Retinal pigment epithelial cell (primary cell): ENCODE measurements around the gene SLC22A5.

Source experiments
- DNase-seq: peaks from one replicate; pipeline ENCODE4 v3.0.0-alpha.2; 2010; ENCODE audit warnings: low read depth
- H3K4me3 ChIP-seq: 2 replicates; pipeline ENCODE4 v1.5.1; 2011; ENCODE audit warnings: mild to moderate bottlenecking, low read length, control low read depth, moderate library complexity
- TF ChIP-seq, protein P1 (sequence below): conservative IDR thresholded peaks from 2 replicates; pipeline ENCODE4 v1.5.1; 2011; ENCODE audit warnings: low read depth, low read length, control low read depth, inconsistent platforms

The SLC22A5 gene

DNA sequence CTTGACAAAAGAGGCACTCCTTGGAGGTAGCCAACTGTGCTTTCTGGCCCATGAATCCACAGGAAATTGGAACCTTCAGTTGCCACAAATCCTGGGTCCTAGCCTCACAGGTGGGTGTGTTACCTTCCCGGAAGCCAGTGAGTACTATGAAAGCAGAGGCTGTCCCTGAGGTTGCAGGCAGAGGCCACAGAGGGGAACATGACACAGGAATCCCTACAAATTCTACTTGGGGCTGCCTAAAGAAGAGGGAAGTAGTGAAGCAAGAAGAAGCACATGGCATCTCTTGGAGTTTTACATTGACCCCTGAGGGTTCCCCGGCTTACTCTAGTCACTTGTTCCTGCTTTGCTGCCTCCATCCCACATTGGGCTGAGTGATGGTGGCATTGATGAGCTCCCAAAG is 2.6 kb downstream of the SLC22A5 start:
- DNase-seq: no peak
- no peak overlapping the region for H3K4me3 ChIP-seq
- TF ChIP-seq, protein P1, sequence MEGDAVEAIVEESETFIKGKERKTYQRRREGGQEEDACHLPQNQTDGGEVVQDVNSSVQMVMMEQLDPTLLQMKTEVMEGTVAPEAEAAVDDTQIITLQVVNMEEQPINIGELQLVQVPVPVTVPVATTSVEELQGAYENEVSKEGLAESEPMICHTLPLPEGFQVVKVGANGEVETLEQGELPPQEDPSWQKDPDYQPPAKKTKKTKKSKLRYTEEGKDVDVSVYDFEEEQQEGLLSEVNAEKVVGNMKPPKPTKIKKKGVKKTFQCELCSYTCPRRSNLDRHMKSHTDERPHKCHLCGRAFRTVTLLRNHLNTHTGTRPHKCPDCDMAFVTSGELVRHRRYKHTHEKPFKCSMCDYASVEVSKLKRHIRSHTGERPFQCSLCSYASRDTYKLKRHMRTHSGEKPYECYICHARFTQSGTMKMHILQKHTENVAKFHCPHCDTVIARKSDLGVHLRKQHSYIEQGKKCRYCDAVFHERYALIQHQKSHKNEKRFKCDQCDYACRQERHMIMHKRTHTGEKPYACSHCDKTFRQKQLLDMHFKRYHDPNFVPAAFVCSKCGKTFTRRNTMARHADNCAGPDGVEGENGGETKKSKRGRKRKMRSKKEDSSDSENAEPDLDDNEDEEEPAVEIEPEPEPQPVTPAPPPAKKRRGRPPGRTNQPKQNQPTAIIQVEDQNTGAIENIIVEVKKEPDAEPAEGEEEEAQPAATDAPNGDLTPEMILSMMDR: no peak

DNA sequence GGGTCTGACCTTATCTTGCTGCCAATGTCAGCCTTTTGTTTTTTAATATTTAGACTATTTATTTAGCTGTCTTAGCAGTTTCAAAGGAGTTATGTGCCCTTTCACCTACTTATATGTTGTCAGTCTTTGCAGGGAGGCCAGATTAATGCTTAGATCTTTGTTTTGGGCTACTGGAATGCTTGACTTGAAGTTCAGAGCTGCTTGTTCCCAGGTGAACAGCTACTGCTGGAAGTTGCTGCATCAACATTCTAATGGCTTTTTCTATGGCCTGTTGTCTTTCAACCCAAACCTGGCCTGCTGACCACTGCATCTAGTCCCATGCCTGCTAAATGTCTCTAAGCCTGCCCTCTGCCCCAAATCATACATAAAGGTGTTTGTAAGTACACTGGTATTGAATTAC is 3.0 kb downstream of the SLC22A5 start:
- TF ChIP-seq, protein P1: no peak
- DNase-seq: no peak
- no peak overlapping the region for H3K4me3 ChIP-seq

DNA sequence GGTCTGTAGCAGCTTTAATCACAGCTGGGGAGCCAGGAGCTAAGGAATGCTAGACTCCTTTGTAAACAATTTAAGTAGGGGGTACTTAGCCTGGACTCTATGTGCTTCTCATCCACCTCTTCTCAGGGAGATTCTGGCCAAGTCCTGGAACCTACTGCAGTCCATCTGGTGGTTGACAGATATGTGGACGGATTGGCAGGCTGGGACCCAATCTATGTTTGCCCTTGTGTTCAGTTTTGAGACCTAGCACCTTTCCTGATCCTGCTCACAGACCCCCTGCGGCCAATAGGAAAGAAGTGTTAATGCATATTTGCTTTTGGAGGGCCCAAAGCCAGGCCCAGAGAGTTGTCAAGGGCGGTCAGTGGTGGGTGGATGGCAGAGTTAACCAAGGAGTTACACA is 6.4 kb downstream of the SLC22A5 start:
- DNase-seq: no peak
- H3K4me3 ChIP-seq: no peak overlapping the region
- TF ChIP-seq, protein P1: no peak

DNA sequence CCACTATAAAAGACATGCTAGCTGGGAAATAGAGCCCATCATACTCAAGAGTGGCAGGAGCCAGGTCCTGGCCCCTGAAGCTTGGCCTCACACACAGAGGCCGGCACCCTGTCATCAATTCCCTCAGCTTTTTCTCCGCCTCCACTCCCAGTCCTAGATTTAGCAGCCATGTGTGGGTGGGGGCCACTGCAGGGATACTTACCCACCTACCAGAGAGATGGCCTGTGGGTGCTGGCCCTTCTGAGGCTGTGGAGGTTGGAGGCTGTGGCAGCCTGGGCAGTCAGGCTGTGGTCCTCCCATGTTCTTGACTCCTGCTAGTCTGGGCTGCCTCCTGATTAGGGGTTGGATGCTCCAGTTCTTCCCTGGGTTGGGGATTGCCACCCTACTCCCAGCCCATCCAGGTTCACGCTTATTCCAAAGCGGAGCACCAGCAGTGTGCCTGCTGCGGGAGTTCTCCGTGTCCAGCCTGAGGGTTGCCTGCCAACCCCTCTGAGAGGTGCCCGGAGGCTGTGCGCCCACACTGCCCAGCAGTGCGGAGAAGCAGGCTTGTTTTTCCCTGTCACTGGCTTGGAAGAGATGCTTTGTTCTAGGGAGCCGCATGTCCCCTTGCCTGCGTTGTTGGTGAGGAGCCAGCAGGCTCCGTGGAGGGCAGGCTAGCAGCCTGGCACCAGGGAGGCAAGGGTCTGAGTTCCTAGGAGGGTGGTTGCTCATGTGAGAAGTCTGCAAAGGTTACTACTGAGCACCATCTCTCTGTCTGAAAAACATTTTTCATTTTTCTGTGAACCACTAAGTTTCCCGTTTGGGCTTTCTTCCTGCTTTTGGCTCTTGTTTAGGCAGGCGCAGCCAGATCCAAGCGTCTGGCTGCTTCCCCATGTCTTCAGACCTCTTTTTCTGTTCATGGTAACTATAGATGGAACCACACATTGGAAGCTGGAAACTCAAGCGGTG is 7.5 kb downstream of the SLC22A5 start:
- no peak overlapping the region for H3K4me3 ChIP-seq
- TF ChIP-seq, protein P1: no peak
- no peak for DNase-seq

DNA sequence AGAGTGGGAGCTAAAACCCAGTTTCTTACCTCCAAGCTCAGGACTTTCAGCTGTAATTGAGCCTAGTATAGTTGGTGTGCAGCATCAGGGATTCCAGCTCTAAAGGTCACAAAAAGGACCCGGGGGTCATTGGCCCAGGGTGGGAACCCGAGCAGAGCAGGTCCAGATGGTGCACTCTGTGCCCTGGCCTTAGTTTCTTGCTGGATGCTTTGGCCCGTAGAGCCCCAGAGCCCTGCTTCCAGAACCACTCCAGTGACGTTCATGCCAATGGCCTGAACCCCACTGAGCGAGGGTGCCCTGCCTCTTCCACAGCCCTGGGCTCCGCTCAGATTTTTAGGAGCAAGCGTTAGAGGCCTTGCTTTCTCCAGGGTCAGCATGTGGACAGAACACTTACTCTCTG is 8.2 kb downstream of the SLC22A5 start:
- no peak overlapping the region for H3K4me3 ChIP-seq
- TF ChIP-seq, protein P1: no peak
- no peak for DNase-seq

DNA sequence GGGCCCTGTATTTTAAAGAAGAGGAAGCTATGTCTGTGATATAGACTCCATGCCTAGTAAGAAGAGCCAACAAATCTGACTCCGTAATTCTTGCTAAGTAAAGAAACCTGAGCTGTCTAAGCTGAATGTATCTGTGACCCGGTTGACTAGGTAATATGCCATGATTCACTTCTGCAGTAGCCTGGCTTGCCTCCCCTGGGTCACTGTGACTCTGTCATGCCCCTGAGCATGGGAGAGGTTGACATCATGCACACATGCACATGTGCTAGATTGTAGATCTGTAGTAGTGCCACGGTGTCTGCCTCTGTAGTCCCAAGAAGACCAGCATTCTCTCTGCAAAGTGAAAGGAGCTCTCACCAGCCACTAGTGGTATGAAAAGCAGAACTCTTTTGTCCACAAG is 9.1 kb downstream of the SLC22A5 start:
- TF ChIP-seq, protein P1: no peak
- DNase-seq: no peak
- no peak overlapping the region for H3K4me3 ChIP-seq

DNA sequence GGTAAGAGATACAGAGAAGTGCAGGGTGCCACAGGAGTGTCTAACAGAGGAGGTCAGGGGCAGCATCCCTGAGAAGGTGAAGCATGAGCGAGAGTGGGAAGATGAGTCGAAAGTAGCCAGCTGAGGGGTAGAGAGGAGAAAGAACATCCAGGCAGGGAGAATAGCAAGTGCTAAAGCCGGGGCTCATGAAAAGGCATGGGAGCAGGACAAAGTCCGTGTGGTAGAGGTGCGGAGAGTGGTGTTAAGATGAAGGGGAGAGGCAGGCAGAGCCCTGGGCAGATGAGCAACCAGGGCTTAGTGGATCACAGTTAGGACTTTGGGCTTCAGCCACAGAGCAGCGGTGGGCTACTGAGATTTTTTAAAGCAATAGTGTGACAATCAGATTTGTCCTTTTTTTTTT is 10.5 kb downstream of the SLC22A5 start:
- H3K4me3 ChIP-seq: no peak overlapping the region
- DNase-seq: no peak
- TF ChIP-seq, protein P1: no peak
